K562 (cell line): ENCODE measurements around the gene MT2A.

Experiments used
- ATF1 ChIP-seq, 2 experiments: fragments of 450-650 bp in 1 of 2; IDR thresholded peaks; 2 replicates each; pipeline ENCODE4 v1.6.1; 2016; ENCODE audit warnings: missing compliant biosample characterization in 1 of 2, missing genetic modification characterization in 1 of 2
- CHD2 ChIP-seq: IDR thresholded peaks from 2 replicates; pipeline ENCODE4 v1.6.1; 2011; ENCODE audit warnings: low read depth, low read length
- ELF1 ChIP-seq: fragments of 200-800 bp; sonication (Bioruptor generic); IDR thresholded peaks from 2 replicates; pipeline ENCODE4 v1.6.1; 2016; ENCODE audit warnings: missing genetic modification characterization, missing compliant biosample characterization
- ETV5 ChIP-seq: sonication (generic); formaldehyde crosslinking; IDR thresholded peaks from 2 replicates; pipeline ENCODE4 v1.4.0; 2020; ENCODE audit warnings: low read depth, mild to moderate bottlenecking, missing genetic modification reagents
- FOS ChIP-seq: IDR thresholded peaks from 3 replicates; pipeline ENCODE4 v1.6.1; 2011; ENCODE audit not compliant: insufficient read length; ENCODE audit errors: extremely low read depth
- HCFC1 ChIP-seq: IDR thresholded peaks from 2 replicates; pipeline ENCODE4 v1.6.1; 2012; ENCODE audit warnings: low read depth, low read length, improper control_type of control experiment
- NONO ChIP-seq, 2 experiments: fragments of 200-400 bp in 1 of 2; fragments of 450-650 bp in 1 of 2; formaldehyde crosslinking in 1 of 2; IDR thresholded peaks; 2 replicates each; pipeline ENCODE4 v1.6.1; 2017; ENCODE audit warnings: low read depth in 2 of 2, mild to moderate bottlenecking in 2 of 2, moderate library complexity in 2 of 2, low read length in 1 of 2
- PATZ1 ChIP-seq: fragments of 250-450 bp; sonication (Bioruptor Pico); IDR thresholded peaks from 2 replicates; pipeline ENCODE4 v1.5.0; 2020; ENCODE audit warnings: mild to moderate bottlenecking, borderline replicate concordance
- TAL1 ChIP-seq: fragments of 450-650 bp; IDR thresholded peaks from 2 replicates; pipeline ENCODE4 v1.6.1; 2016; ENCODE audit warnings: mild to moderate bottlenecking
- ZNF785 ChIP-seq: fragments of 250-450 bp; sonication (Bioruptor Pico); IDR thresholded peaks from 2 replicates; pipeline ENCODE4 v1.4.0; 2020; ENCODE audit warnings: mild to moderate bottlenecking

GRCh38 chr16:56600398-56600999 is 7.9 kb upstream of the MT2A start:
- TF ChIP-seq ELF1 (tag) (no peak), ATF1 (CRISPR knock-in tag; IDR thresholded peaks at IDR 0.05) (no peak), ATF1 (tag; IDR thresholded peaks at IDR 0.05) (no peak), CHD2 (no peak), FOS (no peak), HCFC1 (no peak), TAL1 (no peak), PATZ1 (CRISPR knock-in tag) (no peak), ETV5 (CRISPR knock-in tag) (no peak), ZNF785 (CRISPR knock-in tag) (no peak), NONO (IDR thresholded peaks at IDR 0.05; ENCODE audit: low read depth in 2 of 2, low read length in 1 of 2) (no peak)
